GM21367 (cell line): ENCODE measurements around the gene HOXA9.

Source experiments
- ATAC-seq: cut with Tn5 transposase; IDR thresholded peaks from one replicate; pipeline ENCODE4 v1.9.1; 2021; ENCODE audit not compliant: unreplicated experiment

The HOXA9 gene

GRCh38 chr7:27154901-27155815 lies 10.2 kb downstream of the HOXA9 start:
- ATAC-seq = no peak

DNA sequence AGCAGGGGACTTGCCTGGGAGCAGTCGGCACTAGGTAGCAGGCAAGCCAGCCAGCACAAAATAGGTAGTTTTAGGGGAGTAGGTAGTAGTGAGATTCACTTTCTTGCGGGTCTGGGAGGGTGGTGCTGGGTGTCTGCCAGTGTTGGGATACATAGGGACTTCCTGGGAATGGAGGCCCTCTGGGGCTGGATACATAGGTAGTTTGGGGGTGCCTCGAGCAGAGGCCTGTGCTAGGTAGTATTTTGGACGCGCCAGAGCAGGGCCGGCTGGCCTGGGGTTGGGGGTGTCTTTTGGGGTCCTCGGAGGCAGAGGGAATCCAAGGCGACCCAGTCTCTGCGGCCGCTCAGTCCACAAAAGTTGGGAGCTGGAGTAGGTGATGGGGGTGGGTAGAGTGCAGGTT lies 11.0 kb downstream of the HOXA9 start:
- no peak for ATAC-seq

DNA sequence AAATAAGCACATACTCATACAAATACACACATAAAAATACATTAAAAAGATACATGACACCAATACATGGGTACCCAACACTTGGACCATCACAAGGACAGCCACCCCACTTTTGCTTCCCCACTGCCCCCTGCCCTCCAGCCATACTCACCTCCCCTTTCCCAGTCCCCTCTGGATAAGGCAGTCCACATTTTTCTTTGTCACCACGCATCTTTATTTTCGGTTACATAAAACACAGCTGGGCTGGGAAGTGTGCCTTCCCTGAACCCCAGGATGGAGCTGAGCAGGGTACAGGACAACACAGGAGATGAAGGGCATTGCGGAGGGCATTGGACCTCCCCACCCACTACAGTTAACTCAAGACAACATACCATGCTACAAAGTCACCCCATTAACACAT lies 11.8 kb downstream of the HOXA9 start:
- no peak for ATAC-seq

DNA sequence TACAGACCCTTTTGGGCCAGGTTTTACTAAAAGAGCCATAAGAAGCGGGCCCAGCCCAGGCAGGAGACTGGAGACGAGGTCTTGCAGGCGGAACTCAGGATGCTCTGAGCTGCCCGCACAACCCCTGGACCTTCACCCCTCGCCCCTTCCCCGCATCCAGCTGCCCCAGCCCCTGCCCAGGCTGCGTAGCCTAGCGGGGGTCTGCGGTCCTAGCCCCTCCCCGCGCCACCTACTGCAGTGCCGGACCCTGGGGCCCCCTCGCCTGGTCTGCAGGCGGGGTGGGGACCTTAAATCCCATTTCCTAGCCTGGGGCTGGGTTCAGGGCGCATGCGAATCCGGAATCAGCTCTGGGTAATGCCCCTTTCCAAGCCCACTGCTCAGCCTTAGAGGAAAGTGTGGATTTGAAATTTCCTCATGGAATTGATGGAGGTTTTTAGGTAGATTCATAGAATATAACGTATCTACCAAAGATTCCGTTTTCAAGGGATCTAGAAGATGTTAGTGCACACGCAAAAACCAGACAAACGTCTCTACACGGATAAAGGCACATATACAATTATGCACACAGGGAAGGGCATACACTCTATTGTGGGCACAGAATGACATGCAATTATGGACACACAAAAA lies 12.4 kb downstream of the HOXA9 start:
- ATAC-seq = no peak

DNA sequence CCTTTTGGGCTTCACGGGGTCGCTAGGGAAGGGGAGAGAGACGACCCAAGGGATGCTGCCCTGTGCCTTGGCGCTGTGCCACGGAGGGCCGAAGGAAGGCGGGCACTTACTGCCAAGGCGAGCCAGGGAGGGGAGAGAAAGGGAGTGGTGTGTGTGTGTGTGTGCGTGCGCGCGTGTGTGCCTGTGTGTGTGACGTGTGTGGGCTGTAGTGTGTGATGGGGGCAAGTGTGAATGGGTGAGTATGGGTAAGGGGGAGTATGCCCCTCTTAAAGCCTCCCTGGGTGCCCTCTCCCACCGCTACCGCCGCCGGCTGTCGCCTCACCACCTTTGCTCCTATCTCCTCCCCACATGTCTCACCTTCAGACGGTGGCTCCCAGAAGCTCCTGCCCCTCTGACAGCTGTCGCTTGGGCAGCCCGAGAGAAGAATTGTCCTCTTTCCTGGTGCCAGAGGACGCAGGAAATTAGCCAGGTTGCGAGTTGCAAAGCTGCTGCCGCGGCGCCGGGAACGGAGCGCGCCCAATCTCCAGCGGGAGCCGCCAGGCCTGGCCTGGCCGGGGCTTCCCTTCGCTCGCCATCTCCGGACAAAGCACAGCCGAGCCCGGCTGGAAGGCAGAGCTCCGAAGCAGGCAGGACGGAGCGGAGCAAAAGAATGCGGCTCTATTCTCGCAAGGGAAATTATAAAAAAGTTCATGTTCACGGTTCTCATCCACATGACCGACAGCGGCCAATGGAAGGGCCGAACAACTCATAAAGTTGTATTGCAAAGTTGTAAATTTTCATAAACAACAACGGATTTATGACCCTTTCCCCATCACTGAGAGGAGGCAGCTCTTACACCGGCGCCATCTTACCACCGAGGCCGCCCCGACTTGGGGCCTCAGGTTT lies 13.2 kb downstream of the HOXA9 start, which contains the start of gene HOXA3:
HOXA3 (minus strand) TSS at position 653 of the 885 bp plus-strand sequence. CDS start 41,943 bp downstream, outside the sequence.
- ATAC-seq = no peak

- no peak for ATAC-seq
Measured at GRCh38 chr7:27151341-27151930, 13.9 kb downstream of the HOXA9 start.

DNA sequence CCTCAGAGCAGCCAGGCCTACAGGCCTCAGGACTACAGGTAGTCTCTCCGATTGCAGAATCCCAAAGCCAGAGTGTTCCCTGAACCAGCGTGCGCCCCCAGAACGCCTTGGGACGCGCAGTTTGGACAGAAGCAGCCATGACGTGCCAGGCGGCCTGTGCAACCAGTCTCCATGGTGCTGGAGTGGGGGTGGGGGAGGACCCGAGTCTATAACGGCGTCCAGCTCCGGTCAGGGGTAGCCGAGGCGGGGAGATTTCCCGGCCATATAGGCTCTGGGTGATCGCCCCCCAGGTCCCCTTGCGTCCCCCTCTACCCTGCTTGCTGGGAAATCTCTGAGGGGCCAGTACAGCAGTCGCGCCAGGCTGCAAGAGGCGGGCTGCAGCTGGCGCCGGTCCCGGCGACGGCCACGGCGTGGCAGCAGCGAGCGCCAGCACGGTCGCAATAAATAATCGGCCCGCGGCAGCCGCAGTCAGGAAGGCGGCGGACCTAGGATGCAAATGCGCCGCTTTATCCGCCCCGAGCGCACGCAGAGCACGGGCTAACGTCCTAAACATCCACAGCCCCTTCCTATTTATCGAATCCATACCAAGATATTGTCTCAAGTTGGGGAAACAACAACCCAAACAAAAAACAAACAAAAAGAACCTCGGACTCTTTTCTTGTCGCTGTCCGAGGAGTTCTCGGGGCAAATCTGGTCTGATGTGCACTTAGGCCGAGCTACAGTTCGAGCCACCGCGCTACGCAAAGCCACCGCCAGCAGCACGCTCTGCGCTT lies 14.6 kb downstream of the HOXA9 start:
- peak; percentile 77 for ATAC-seq

DNA sequence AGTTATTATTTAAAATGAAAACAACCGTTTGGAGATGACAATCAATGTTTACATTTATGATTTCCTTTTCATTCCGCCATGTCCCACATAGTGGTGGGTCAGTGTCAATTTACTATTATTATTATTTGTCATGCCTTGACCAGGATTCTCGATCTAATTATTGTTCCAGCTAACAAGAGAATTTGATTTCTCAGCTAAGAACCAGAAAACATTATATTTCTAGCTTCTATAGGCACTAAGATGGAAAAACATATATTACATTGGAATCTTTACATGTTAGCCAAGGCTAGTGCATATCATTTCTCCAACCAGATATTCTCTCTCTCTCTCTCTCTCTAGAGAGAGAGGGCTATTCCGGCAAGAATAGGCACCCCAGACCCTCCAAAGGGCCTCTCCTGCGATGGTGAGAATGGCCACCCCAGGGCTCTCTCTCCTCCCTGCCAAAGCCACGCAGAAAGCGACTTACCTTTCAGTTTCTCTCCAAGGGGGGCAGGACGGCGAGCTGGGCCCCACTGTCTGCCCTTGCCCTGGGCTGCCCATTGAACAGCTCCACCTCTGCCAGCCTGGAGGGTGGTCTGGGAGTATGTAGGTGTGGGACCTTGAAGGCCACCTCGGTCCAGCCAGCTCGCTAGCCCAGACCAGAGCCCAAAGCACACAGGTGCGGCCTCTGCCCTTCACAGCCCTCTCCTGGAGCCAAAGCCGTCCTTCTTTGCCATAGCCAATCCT lies 15.3 kb downstream of the HOXA9 start:
- ATAC-seq = no peak

GRCh38 chr7:27148756-27149641 lies 16.3 kb downstream of the HOXA9 start:
- no peak for ATAC-seq

DNA sequence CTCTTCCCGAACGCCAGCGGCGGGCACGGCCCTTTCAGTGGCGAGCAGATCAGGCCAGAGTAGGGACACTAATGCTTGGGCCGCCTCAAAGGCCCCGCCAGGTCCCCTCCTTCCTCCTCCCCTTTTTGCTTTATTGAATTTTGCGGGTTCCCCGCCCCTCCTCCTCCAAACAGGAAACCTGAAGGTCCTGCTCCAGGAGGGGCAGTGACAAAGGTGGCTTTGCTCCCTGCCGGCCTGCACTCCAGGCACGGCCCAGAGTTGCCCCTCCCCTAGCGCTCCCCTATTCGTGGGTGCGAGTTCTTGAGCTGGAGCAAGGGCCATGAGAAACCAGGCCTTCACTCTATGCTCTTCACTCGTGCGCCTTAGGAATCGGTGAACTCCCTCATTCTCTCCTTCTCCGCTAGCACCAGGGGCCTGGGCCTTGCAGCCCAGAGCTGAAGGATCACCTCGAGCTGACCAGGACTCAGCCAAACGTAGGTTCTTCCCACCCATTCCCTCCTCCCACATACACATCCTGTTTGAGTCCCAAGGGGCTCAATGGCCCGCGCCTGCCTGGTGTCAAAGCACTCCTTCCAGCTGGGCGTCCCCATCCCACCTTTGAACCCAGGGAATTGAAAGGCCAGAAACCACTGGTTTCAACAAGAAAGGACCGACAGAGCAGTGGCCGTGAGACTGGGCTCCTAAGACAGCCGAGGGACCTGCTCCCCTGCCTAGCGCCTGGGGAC lies 17.1 kb downstream of the HOXA9 start:
- no peak for ATAC-seq

DNA sequence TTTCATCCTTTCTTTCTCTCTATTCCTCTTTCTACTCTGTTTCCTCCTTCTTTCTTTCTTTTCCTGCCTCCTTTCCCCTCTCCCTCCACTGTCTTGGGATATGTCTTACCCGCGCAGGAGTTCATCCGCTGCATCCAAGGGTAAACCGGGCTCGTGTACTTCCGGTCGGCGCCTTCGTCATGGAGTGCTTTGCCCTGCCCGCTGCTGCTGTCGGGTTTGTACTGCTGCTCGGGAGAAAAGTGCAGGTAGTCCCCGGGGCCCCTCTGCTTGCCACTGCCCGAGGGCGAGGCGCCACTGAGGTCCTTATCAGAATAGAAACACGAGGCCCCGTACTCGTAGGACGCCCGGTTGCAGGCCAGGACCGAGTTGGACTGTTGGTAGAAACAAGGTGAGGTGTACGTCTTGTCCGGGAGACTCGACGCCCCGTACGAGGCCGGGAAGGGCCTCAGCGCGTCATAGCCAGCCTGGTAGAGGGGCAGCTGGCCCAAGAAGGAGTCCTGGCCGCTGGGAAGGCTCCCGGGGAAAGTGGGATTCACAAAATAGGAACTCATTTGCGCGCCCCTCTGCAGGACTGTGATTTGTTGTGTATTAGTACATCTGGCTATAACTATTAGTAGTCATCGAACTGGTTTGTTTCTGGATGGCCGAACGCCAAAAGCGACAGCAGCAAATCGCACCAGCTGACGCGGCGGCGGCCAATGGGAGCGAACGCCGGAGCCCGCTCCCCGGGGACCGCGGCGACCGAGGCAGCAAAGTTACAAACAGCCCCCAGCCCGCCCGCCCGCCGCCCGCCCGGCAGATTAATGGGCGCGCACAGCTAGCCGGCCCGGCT lies 17.9 kb downstream of the HOXA9 start, which contains the start of gene HOXA6:
HOXA6 (minus strand) TSS at position 576 of the 832 bp plus-strand sequence; CDS start at position 551, 25 bp downstream.
- ATAC-seq = no peak

DNA sequence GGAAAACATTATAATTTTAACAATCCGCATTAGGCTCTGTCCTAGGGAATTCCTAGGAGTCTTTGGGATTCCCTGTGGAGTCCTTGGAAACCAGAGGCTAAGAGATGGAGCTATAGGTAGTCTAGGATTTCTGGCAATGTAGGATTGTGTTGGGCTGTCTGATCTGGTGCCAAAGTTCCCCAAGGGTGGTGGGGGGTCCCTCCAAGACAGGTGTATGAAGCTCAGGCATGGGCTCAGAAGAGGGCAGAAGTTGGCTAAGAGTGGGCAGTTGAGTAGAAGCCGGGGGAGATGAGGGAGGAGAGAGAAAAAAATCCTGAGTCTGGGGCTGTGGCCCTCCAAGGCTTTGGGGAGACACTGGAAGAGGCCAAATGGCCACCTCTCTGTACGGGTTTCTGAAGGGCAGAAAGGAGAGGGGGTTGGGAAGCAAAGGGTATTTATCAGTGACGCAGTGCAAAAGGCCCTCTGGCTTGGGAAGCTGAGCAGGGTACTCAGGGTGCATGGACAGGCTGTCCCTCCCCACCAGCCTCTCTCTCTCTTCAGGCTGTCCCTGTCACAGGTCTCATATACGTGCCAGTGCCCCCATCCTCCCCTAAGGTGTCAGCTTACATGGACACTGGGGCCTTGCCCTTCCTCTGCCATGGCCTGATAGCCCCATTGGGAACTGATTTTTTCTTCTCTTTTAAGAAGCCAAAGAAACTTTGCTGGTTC lies 18.7 kb downstream of the HOXA9 start:
- no peak for ATAC-seq

DNA sequence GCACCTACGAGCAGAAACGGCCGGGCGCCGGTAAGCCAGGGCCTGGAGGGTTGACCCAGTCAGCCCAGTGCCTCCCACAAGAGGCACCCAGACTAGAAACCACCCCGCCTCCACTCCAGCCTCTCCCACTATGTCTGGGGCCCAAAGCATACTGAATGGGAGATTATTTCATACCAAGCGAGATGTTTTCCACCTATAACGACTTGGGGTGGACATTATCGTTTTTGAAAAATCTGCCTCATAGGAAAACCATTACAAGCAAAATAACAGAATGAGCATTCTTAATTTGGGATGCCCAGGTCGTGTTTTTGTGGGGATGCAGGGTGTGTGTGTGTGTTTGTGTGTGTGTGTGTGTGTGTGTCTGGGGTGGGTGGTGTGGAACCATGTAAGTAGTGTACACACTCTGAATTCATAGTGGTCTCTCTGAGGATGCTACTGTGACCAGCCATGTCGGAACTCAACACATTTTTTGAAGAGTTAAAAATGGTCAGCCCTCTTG lies 19.4 kb downstream of the HOXA9 start:
- no peak for ATAC-seq

- no peak for ATAC-seq
Measured at GRCh38 chr7:27145165-27145913, 20.0 kb downstream of the HOXA9 start.

DNA sequence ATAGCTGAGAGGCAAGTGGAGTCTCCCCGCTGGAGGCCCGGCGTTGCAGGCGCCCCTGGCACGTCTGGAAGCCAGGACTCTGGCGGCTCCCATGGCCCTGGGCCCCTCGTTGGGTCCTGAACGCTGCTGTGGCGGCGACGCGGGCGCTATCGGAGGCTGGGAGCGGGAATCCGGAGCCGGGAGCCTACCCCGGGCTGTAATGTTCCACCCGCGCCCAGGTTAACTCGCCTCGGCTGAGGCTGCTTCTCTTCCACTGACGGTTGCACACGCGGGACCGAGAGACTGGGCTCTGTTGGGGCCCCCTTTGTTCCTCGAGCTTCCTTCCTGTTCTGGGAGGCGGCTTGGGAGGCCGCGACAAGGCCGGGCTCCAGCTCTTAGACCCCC lies 20.6 kb downstream of the HOXA9 start:
- no peak for ATAC-seq
